Activated T-helper 1 cell treated with anti-CD3 and anti-CD28 coated beads, Interleukin-2, amount 50 U/mL, for 16 hours (primary cell): Measurements from ENCODE around the gene FGF2.
"Not testable (repeated sequence)": the region's sequence is repeated elsewhere in the genome, so short reads cannot be mapped to it uniquely, and the experiment has no call there.

Experiments
- DNase-seq, 2 donors: peaks; one replicate each; pipeline ENCODE4 v3.0.0-alpha.2; 2020; ENCODE audit warnings: low read depth in 1 of 2, low spot score in 1 of 2

The FGF2 gene

DNA sequence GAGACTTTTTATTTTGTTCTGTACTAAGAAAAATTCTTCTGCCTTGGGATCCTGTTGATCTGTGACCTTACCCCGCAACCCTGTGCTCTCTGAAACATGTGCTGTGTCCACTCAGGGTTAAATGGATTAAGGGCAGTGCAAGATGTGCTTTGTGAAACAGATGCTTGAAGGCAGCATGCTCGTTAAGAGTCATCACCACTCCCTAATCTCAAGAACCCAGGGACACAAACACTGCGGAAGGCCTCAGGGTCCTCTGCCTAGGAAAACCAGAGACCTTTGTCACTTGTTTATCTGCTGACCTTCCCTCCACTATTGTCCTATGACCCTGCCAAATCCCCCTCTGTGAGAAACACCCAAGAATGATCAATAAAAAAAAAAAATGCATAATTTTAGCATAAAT is 13.8 kb upstream of the FGF2 start:
- DNase-seq = not testable (repeated sequence)

DNA sequence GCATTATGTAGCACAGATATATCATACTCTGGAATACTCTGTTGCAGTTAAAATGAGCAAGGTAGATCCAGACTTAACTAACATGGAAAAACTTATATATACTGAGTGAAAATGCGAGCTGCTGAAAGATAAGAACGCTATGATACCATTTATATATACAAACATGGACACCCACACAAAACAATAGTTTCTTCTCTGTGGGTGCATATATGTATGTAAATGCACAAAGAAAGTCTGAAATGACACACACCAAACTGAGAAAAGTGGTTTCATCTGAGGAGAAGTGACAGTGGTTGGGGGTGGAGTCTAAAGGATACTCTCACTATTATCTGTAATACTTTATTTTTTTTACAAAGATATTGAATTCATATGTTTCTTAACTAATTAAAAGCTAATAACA is 12.2 kb upstream of the FGF2 start:
- no peak for DNase-seq

DNA sequence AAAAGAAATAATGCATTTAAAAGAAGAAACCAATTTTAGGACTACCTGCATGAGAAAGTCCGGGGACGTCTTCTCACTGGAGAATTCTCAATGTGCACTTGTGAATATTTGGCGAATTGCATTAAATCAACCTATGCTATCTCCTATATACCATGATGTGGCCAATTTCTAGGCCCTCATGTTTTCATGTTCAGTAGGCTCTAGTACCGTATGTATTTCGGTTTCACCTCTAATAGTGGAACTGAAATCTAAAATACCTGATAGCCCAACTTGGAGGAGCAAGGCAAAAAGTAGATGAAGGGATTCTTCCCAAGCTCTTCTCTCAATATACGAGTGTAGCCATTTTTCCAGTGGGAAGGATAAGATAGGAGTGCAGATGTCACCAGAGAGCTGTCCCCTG is 11.4 kb upstream of the FGF2 start:
- DNase-seq = no peak

DNA sequence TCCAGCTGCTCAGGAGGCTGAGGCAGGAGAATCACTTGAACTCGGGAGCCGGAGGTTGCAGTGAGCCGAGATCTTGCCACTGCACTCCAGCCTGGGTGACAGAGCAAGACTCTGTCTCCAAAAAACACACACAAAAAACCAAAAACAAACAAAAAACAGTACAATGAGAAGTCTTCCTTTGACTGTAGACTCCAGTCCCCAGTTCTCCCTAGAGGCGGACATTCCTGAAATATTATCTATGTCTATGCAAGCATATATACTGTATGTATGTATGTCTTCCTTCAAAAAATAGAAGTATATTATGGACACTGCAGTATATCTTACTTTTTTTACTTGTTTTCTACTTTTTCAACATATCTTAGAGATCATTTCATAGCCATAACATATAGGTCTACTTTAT is 10.2 kb upstream of the FGF2 start:
- no peak for DNase-seq

DNA sequence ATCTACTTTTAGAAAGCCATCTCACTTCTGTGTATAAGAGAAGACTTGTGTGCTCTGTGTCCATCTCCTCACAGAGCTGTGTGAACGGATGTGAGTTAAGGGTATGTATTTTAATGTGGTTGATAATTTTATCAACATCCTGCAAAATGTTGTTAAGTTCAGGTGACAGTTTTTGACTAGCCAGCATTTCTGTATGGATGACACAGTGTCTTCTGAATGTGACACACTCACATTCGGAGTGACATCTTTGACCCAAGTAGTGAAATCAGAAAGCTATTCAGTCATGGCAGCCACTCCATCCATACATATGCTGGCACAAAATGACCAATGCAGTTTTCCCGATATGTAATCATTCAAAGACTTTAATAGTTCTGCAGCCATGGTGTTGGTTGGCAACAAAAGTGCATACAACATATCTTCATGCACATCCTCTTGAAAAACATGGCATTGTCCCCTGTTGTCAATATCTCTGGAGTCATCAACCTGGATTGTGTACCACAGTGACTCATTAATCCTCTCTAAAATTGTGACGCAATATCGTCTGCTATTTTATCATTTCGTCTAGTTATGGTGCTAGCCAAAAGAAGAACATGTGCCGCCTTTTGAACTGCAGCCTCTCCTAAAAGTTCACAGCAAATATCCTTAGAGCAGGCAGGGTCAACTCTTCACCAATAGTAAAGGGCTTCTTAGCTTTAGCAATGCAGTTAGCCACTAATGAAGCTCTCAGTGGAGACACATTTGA is 6.8 kb upstream of the FGF2 start:
- no peak for DNase-seq

DNA sequence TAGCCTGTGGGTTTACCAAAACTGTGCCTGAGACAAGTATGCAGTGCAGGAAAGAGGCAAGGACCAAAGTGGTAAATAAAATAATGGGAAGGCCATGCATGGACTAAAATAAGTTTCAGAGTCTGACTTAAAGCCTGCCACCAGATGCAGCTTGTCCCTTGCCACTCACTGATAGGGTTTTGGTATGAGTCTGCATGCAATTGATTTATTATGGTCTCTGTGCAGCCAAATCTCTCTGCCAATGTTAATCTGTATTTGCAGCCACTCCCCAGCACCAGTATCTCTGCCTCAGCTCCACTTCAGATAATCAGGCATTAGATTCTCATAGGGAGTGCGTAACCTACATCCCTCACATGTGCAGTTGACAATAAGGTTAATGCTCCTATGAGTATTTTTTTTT is 5.5 kb upstream of the FGF2 start:
- DNase-seq = no peak

DNA sequence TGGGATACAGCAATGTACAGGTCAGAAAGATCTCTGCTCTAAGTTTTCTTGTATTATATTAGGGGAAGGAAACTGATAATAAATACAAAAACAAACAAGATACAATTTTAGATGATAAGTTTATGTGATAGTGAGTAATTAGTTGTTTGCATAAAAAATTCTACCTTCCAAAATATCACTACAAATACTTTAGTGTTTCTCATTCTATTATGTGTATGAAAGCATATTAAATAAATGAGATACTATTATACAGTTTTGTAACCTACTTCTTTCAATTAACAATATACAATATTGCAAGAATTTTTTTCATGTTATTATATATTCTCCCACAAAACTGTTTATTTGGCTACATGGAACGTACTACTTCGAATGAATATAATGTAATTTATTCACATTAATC is 4.2 kb upstream of the FGF2 start:
- no peak for DNase-seq

DNA sequence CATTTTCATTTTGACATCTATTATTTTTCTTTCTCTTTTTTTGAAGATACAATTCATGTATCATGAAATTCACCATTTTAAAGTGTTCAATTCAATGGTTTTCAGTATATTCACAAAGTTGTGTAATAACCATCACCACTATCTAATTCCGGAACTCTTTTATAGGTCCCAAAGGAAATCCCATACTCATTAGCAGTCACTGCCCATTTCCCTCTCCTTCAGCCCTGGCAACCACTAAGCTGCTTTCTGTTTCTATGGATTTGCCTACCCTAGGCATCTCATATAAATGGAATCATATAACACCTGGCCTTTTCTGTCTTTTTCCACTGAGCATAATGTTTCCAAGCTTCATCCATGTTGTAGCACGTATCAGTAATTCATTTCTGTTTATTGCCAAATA is 3.2 kb upstream of the FGF2 start:
- no peak for DNase-seq

DNA sequence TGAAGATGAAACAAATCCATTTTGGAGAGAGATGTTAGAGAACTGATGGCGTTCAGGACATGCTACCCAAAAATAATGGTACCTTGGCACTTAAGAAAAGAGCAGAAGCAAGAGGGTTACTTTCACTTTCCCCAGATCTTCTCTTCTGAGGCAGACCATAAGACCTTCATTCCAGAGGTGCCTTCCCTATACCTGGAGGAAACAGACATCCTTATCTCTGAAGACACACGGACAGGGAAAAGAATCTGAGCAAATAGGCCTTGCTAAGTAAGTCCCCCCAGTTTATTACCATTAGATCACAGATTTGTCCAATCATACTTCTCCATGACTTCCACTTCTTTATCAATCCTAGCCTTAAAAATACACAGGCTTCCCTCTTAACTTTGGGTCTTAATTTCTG is 2.0 kb upstream of the FGF2 start:
- DNase-seq = no peak

DNA sequence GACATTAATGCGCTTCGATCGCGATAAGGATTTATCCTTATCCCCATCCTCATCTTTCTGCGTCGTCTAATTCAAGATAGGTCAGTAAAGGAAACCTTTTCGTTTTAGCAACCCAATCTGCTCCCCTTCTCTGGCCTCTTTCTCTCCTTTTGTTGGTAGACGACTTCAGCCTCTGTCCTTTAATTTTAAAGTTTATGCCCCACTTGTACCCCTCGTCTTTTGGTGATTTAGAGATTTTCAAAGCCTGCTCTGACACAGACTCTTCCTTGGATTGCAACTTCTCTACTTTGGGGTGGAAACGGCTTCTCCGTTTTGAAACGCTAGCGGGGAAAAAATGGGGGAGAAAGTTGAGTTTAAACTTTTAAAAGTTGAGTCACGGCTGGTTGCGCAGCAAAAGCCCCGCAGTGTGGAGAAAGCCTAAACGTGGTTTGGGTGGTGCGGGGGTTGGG is 528 bp upstream of the FGF2 start:
- DNase-seq = no peak

DNA sequence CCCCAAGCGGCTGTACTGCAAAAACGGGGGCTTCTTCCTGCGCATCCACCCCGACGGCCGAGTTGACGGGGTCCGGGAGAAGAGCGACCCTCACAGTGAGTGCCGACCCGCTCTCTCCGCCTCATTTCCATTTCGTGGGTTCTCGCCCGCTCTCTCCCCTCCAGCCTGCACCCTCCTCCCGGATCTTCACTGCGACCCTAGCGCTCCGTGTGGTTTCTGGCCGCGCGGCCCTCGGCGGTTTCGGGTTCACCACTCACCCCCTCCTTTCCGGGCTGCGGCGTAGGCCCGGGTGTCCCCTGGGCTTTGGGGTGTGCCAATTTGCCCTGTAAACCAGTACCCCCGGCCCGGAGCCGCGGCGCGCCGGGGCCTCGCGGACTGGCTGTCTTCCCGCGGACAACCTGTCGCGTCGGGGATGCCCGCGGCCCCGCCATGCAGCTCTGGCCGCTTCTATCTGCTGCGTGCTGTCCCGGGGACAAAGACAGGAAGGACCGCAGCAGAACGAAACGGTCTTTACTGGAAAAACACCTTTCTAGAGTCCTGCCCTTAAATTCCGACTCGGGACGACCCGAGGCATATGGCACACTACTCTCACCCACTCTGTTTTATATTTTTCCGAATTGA is 737 bp downstream of the FGF2 start:
- no peak for DNase-seq

DNA sequence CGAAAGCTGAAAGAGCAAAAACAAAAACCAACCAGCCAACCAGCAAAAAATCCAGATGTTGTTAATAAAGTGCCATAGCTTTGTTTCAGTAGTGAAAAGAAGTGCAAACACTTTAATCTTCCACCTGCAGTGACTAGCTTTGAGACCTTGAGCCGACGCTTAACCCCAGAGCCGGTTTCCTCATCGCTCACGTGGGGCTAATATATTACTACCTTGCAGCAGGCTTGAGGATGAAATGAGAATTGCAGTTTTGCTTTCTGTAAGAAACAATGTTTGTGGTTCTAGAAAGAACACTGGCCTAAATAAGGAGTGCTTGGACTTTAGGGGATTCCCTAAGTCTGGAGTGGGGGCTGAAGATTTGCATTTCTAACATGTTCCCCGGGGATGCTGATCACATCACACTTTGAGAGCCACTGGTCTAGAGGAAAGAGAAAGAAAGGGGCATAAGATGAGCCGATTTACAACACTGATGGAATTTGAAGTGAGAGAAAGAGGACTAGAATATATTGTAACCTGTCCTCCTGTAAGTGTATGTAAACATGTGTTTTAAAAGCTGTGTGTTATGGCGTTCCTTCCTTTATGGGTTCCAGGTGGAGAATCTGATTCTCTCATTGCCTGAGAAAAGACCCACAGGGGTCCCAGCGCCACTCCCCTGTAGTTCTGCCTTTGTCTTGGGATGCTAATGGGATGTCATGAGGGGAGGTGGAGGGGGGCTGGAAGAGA is 1.4 kb downstream of the FGF2 start:
- no peak for DNase-seq

DNA sequence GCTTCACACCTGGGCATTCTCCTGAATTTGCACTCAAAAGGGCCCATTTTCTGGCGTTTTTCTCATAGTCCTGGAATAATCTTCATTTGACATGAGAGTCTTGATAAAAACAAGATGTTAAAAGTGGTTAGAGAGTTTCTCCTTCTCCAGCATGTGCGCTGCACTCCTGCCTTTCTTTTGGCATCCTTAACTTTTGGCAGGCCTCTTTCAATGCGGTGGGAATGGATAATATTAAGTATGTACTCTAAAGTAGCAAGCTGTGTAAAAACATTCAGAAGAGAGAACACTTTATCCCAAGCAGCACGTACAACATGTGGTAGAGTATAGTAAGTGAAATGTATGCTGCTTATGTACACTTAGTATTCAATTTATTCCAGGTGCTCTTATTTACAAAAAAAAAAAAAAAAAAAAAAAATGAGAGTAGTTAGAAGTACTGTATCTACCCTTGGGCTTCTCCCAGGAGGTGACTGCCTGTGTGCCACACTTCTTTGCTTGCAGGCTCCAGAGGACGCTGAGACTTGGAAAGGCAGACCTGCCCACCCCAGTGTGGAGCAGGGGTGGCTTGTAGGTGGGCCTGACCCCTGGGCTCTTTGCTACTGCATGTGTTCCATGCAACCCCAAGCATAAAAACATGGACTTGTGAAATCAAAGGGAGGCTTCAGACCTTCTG is 3.9 kb downstream of the FGF2 start:
- no peak for DNase-seq

DNA sequence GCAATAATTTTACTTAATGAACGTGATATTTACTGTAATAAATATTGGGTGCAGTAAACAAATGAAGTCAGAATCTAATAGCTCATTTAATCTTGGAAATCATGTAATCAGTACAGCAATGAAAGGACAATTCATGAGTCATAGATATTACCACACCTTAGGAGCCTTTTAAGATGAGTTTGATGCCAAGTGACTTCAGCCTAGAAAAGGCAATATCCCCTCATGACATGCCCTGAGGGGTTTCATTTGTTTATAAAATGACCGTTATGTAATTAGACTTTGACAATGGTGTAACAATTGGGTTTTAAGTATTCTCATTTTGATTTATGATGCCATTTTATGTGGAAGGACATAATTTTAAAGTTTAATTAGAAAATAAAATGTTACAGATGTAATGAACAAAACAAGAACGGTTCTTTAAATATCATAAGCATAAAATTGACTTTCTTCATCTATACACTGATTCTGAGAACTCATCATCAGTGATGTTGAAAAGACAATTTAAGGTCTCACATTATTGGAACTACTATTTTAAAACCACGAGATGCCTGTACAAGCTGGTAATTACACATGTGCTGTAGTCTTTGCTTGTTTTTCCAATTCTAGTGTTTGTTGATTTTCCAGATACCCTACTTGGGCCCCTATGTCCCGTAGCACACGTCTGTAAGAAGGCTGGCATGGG is 5.0 kb downstream of the FGF2 start:
- no peak for DNase-seq

DNA sequence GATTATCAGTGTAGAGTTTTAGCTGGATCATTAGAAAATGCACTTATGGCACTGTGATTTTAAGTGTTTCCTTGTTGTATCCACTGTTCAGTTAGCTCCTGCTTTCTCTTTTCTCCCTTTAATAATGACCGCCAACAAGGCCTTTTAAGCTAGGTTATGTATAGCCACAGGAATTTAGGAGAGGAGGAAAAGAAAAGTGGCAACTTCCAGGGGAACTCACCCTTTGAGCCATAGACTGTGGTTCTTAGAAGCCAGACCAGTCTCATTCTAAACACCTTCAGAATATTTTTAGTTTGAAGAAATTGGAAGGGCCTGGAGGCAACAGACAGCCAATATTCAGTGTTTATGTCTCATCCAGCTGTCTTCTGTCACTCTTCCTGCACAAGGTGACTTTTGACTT is 6.1 kb downstream of the FGF2 start:
- DNase-seq = no peak

DNA sequence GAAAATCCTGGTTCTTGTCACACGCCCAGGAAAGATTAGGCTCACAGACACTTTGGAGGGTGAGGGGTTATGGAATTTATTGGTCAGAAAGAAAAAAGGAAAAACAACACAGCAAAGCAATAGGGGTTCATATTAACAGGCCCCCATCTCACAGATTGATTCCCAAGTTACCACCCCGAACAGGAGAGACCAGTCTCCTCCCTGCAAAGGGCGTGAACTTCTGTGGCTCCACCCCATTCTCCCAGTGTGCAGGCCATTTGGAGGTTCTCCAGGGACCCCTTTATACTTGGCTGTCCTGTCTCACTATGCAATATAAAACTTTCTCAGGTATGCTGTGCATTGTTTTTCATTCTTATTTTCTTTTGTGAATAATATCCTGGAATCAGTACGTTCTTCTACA is 7.4 kb downstream of the FGF2 start:
- no peak for DNase-seq

DNA sequence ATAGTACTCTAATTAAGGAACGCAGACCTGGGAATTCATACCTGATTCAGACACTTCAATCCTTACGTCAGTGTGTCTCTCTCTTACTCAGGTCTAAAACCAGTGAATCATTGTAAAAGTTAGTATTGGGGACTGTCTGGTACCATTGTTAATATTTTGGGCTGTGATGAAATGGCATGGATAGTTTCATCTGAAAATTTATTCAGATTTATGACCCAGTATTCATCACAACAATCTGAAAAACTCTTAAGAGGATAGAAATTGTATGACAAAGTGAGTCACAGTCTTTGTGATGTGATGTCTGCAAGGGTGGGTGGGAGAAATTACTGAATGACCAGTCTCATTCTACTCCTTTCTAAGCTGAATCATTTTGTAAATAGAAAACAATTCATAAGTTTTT is 10.3 kb downstream of the FGF2 start:
- DNase-seq = no peak

DNA sequence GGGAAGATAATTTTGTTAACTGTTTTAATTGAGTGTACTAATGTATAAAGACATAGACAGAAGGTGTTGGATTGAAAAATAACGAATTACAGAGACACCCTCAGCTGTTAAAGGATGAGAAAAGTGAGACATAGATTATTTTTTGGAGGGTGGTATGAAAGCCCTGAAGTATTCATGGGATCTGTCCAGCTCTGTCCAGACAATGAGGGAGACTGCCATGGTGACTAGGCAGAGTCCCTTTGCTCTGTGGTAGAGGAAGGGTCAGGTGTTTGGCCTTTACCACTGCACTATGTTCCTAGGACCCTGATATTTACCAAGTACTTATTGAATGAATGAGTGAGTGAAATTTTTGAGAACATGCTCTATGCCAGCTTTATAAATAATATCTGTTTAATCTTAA is 11.4 kb downstream of the FGF2 start:
- DNase-seq = no peak

DNA sequence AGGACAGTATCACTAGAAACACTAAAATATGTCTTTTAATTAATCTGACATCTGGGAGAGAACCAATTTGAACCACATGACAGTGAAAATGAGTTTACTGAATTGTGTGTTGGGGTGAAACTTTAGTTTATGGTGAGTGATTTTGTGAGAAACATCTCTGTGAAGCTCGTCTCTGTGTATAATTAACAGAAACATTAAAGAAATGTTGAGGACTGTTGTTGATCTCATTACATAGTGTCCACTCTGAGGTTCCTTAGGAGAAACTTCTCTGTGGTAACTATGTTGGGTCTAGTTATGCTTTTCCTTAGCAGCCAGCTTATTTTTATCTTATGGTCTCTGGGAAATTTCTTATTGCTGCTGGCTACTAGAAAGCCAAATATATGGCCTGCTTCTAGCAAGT is 15.8 kb downstream of the FGF2 start:
- DNase-seq = no peak

DNA sequence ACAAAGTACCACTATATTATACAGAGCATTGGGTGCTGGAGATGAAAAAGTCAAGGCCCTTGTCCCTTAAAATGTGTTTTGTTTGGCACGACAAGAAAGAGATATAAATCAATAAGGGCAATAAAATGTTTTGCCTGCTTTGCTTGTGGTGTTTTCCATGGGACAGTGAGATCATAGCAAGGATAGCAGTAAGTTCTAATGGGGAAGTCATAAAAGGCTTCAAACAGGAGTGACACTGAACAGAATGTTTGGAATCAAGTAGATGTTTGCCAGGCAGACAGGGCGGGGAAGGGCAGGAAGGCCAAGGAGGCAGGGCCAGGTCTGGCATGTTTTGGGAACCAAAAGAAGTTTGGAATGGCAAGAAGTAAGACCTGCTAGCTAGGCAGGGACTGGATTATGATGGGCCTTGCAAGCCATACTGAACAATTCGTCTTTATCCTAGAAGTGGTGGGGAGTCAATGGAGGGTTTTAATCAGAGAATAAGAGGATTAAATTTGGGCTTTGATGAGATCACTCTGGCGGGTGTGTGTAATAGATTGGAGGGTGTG is 16.4 kb downstream of the FGF2 start:
- no peak for DNase-seq

DNA sequence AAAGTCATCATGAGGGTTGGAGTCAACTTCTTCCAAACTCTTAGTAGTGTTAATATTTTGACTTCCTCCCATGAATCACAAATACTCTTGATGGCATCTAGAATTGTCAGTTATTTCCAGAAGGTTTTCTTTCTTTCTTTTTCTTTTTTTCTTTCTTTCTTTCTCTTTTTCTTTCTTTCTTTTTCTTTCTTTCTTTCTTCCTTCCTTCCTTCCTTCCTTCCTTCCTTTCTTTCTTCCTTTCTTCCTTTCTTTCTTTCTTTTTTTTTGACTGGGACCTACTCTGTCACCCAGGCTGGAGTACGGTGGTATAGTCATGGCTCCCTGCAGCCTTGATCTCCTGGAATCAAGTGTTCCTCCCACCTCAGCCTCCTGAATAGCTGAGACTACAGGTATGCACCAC is 17.8 kb downstream of the FGF2 start:
- DNase-seq = not testable (repeated sequence)
